Stimulated activated CD4-positive, alpha-beta T cell treated with anti-CD3 and anti-CD28 coated beads, Interleukin-4, amount 100 ng/mL, for 24 hours (primary cell): ENCODE results near the gene GOLGA6L7.
"Not testable (repeated sequence)": the region's sequence is repeated elsewhere in the genome, so short reads cannot be mapped to it uniquely, and the experiment has no call there.

ENCODE experiments used
- DNase-seq: peaks from one replicate; pipeline ENCODE4 v3.0.0-alpha.2; 2020

GOLGA6L7 gene

GRCh38 chr15:28848521-28848920, at the start of gene GOLGA6L7:
Gene GOLGA6L7 (minus strand): TSS chr15:28848644. CDS start chr15:28848549, 95 bp downstream.
- DNase-seq, result not testable (repeated sequence)

GRCh38 chr15:28897861-28898585, 49.6 kb upstream of the GOLGA6L7 start:
- no peak for DNase-seq

GRCh38 chr15:28896951-28897350, 48.5 kb upstream of the GOLGA6L7 start:
- no peak for DNase-seq

- no peak for DNase-seq
Observed at GRCh38 chr15:28895566-28895965, 47.1 kb upstream of the GOLGA6L7 start.

- DNase-seq, result no peak
Observed at GRCh38 chr15:28895146-28895545, 46.7 kb upstream of the GOLGA6L7 start.

- no peak for DNase-seq
Observed at GRCh38 chr15:28894631-28895030, 46.2 kb upstream of the GOLGA6L7 start.

GRCh38 chr15:28892789-28893610, 44.6 kb upstream of the GOLGA6L7 start:
- no peak for DNase-seq

- no peak for DNase-seq
Observed at GRCh38 chr15:28891588-28891987, 43.1 kb upstream of the GOLGA6L7 start.

- DNase-seq, result peak; percentile 22
Observed at GRCh38 chr15:28890711-28891495, 42.5 kb upstream of the GOLGA6L7 start.

GRCh38 chr15:28890291-28890690, 41.8 kb upstream of the GOLGA6L7 start:
- DNase-seq, result not testable (repeated sequence)

GRCh38 chr15:28889871-28890270, 41.4 kb upstream of the GOLGA6L7 start:
- DNase-seq, result not testable (repeated sequence)

GRCh38 chr15:28889346-28889745, 40.9 kb upstream of the GOLGA6L7 start:
- no peak for DNase-seq

GRCh38 chr15:28888900-28889299, 40.5 kb upstream of the GOLGA6L7 start:
- DNase-seq, result no peak

- no peak for DNase-seq
Observed at GRCh38 chr15:28888302-28888894, 40.0 kb upstream of the GOLGA6L7 start.

GRCh38 chr15:28887339-28888174, 39.1 kb upstream of the GOLGA6L7 start:
- no peak for DNase-seq

- no peak for DNase-seq
Observed at GRCh38 chr15:28886431-28887338, 38.2 kb upstream of the GOLGA6L7 start.

GRCh38 chr15:28885630-28886430, 37.4 kb upstream of the GOLGA6L7 start, which contains the start of gene APBA2:
Gene APBA2 (plus strand): TSS chr15:28885974. CDS start chr15:29053885, 167,911 bp downstream.
- DNase-seq, result peak; percentile 44

- DNase-seq, result no peak
Observed at GRCh38 chr15:28885128-28885629, 36.7 kb upstream of the GOLGA6L7 start.

- DNase-seq, result no peak
Observed at GRCh38 chr15:28884151-28884940, 35.9 kb upstream of the GOLGA6L7 start.
